Measurements from ENCODE around the gene ALDH6A1. TPM values are rescaled to one million over a fixed set of nuclear protein-coding genes. Genes with fewer than 3 reads are reported as not detected.

Gene ALDH6A1
- polyA plus RNA-seq, 1 donor from 2014 or later = 11.1 TPM

- Histone ChIP-seq H3K27ac (ENCODE audit: low read length) (no peak overlapping the region), H3K79me2 (replicated peaks; ENCODE audit: insufficient read depth, low read length) (peaks cover 24% of the 10 kb centered on the region), H2AFZ (ENCODE audit: low read depth, low read length) (peak overlapping the region; percentile 80), H3K4me2 (ENCODE audit: low read length) (peak overlapping the region; percentile 94), H3K27me3 (ENCODE audit: insufficient read depth, low read depth, low read length) (no peaks in the 10 kb centered on the region), H3F3A (ENCODE audit: insufficient read depth, low read length, poor library complexity, severe bottlenecking) (no peaks in the 10 kb centered on the region), H4K20me1 (ENCODE audit: insufficient read depth) (no peaks in the 10 kb centered on the region), H3K9me2 (ENCODE audit: insufficient read depth, low read length) (no peaks in the 10 kb centered on the region), H3K9me3 (ENCODE audit: low read length) (no peaks in the 10 kb centered on the region), H3K4me3 (ENCODE audit: low read length) (peak overlapping the region; percentile 79), H3K9ac (ENCODE audit: low read length) (peak overlapping the region; percentile 74), H3K36me3 (ENCODE audit: insufficient read depth, low read length) (no peaks in the 10 kb centered on the region)
- TF ChIP-seq REST (IDR thresholded peaks at IDR 0.05; ENCODE audit: borderline replicate concordance) (no peak), TAF1 (IDR thresholded peaks at IDR 0.05; ENCODE audit: low read depth) (no peak), EZH2 (IDR thresholded peaks at IDR 0.05; ENCODE audit: borderline replicate concordance, insufficient read depth, low read length, poor library complexity, severe bottlenecking) (no peak), RAD21 (conservative IDR thresholded peaks at IDR 0.05) (no peak), CTCF (IDR thresholded peaks at IDR 0.05; ENCODE audit: poor library complexity, severe bottlenecking) (no peak)
Observed at GRCh38 chr14:74085828-74086227, 1.6 kb upstream of the ALDH6A1 start.

GRCh38 chr14:74085047-74085637 lies 889 bp upstream of the ALDH6A1 start:
- Histone ChIP-seq H3K4me2 (ENCODE audit: low read length) (peak overlapping the region; percentile 94), H3K79me2 (replicated peaks; ENCODE audit: insufficient read depth, low read length) (peaks cover 24% of the 10 kb centered on the region), H3K9me3 (ENCODE audit: low read length) (no peaks in the 10 kb centered on the region), H3F3A (ENCODE audit: insufficient read depth, low read length, poor library complexity, severe bottlenecking) (no peaks in the 10 kb centered on the region), H3K27ac (ENCODE audit: low read length) (peak overlapping the region; percentile 79), H3K27me3 (ENCODE audit: insufficient read depth, low read depth, low read length) (no peaks in the 10 kb centered on the region), H2AFZ (ENCODE audit: low read depth, low read length) (peak overlapping the region; percentile 80), H3K9ac (ENCODE audit: low read length) (peak overlapping the region; percentile 74), H3K4me3 (ENCODE audit: low read length) (peak overlapping the region; percentile 79), H3K36me3 (ENCODE audit: insufficient read depth, low read length) (no peaks in the 10 kb centered on the region), H3K9me2 (ENCODE audit: insufficient read depth, low read length) (no peaks in the 10 kb centered on the region), H4K20me1 (ENCODE audit: insufficient read depth) (no peaks in the 10 kb centered on the region)
- TF ChIP-seq REST (IDR thresholded peaks at IDR 0.05; ENCODE audit: borderline replicate concordance) = peak; percentile 11
- no peak for TF ChIP-seq EZH2 (IDR thresholded peaks at IDR 0.05; ENCODE audit: borderline replicate concordance, insufficient read depth, low read length, poor library complexity, severe bottlenecking)
- peak; percentile 13 for TF ChIP-seq EP300 (conservative IDR thresholded peaks at IDR 0.05; ENCODE audit: poor library complexity, severe bottlenecking)
- peak; percentile 54 for TF ChIP-seq MXI1 (conservative IDR thresholded peaks at IDR 0.05; ENCODE audit: poor library complexity, severe bottlenecking)

Data from neural cell (in vitro differentiated cells).